Dermis microvascular lymphatic vessel endothelial cell (primary cell): ENCODE results near the gene SOWAHA. TPM values are rescaled to one million over a fixed set of nuclear protein-coding genes. Genes with fewer than 3 reads are reported as not detected.

Source experiments
- DNase-seq, 2 donors: peaks; one replicate each; pipeline versions ENCODE4 v3.0.0 to v3.0.0-alpha.2; 2010; ENCODE audit warnings: low read depth in 2 of 2
- total RNA-seq: library from RNA; depleted of rRNA; stranded (reverse); fragments of >200 nt; gene quantifications from 2 replicates; pipeline ENCODE4 v1.2.1, GENCODE V29; 2014

Gene SOWAHA
- not detected in 2 replicates for total RNA-seq

- DNase-seq = no peak
Observed at GRCh38 chr5:132812781-132813598, at the start of gene SOWAHA. TSS of gene SOWAHA (plus strand) at chr5:132813302. CDS start at chr5:132813622, 320 bp downstream.

GRCh38 chr5:132764051-132764450 lies 49.1 kb upstream of the SOWAHA start:
- no peak for DNase-seq

GRCh38 chr5:132764671-132765238 lies 48.3 kb upstream of the SOWAHA start:
- no peak for DNase-seq

GRCh38 chr5:132765311-132766019 lies 47.6 kb upstream of the SOWAHA start:
- no peak for DNase-seq

GRCh38 chr5:132766020-132766805 lies 46.9 kb upstream of the SOWAHA start:
- no peak for DNase-seq

GRCh38 chr5:132766806-132767055 lies 46.4 kb upstream of the SOWAHA start:
- no peak for DNase-seq

- no peak for DNase-seq
Observed at GRCh38 chr5:132767150-132767549, 46.0 kb upstream of the SOWAHA start.

- DNase-seq = no peak
Observed at GRCh38 chr5:132768485-132768868, 44.6 kb upstream of the SOWAHA start.

- DNase-seq = peak in 1 of 2 donors; percentile 71
Observed at GRCh38 chr5:132770476-132771159, 42.5 kb upstream of the SOWAHA start.

GRCh38 chr5:132771503-132771998 lies 41.6 kb upstream of the SOWAHA start:
- peak; percentile 15 to 56 for DNase-seq

GRCh38 chr5:132772291-132773070 lies 40.6 kb upstream of the SOWAHA start:
- DNase-seq = no peak

- no peak for DNase-seq
Observed at GRCh38 chr5:132773114-132773513, 40.0 kb upstream of the SOWAHA start.

- no peak for DNase-seq
Observed at GRCh38 chr5:132773601-132774355, 39.3 kb upstream of the SOWAHA start.

- no peak for DNase-seq
Observed at GRCh38 chr5:132774406-132774805, 38.7 kb upstream of the SOWAHA start.

- DNase-seq = no peak
Observed at GRCh38 chr5:132774896-132775295, 38.2 kb upstream of the SOWAHA start.

GRCh38 chr5:132775476-132775961 lies 37.6 kb upstream of the SOWAHA start:
- DNase-seq = no peak

- DNase-seq = peak in 1 of 2 donors; percentile 32
Observed at GRCh38 chr5:132776131-132776937, 36.8 kb upstream of the SOWAHA start.

- DNase-seq = no peak
Observed at GRCh38 chr5:132776938-132777208, 36.2 kb upstream of the SOWAHA start.
